AG09309 (cell line): ENCODE measurements around the gene APOO.

Experiments
- DNase-seq: peaks from one replicate; pipeline ENCODE4 v3.0.0-alpha.2; 2010; ENCODE audit warnings: low read depth
- H3K4me3 ChIP-seq: 2 replicates; pipeline ENCODE4 v1.5.1; 2011; ENCODE audit warnings: mild to moderate bottlenecking, low read depth, low read length, moderate library complexity; ENCODE audit not compliant: control insufficient read depth
- TF ChIP-seq, protein P1 (sequence below): IDR thresholded peaks from 2 replicates; pipeline ENCODE4 v1.5.1; 2011; ENCODE audit warnings: mild to moderate bottlenecking, low read depth, low read length, inconsistent platforms; ENCODE audit not compliant: insufficient read depth, control insufficient read depth; ENCODE audit errors: missing control alignments

Gene APOO

DNA sequence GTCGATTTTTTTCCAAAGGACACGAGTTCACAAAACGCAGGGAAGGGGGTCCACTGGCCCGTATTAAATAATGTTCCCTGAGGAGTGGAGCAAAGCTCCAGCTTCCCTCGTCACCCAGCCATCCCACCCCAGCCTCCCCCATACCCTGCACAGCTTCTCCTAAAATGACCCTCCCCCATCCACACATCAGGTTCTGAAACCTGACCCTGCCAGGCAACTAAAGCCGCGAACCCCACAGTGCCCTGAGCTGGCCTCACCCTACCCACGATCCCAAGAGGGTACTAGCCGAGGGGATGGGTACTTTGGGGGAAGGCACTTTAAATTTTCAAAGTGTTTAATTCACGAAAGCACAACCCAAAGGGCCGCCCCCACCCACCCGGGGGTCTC lies 634 bp downstream of the APOO start:
- peak overlapping the region; percentile 62 for H3K4me3 ChIP-seq
- no peak for DNase-seq
- TF ChIP-seq, protein P1, sequence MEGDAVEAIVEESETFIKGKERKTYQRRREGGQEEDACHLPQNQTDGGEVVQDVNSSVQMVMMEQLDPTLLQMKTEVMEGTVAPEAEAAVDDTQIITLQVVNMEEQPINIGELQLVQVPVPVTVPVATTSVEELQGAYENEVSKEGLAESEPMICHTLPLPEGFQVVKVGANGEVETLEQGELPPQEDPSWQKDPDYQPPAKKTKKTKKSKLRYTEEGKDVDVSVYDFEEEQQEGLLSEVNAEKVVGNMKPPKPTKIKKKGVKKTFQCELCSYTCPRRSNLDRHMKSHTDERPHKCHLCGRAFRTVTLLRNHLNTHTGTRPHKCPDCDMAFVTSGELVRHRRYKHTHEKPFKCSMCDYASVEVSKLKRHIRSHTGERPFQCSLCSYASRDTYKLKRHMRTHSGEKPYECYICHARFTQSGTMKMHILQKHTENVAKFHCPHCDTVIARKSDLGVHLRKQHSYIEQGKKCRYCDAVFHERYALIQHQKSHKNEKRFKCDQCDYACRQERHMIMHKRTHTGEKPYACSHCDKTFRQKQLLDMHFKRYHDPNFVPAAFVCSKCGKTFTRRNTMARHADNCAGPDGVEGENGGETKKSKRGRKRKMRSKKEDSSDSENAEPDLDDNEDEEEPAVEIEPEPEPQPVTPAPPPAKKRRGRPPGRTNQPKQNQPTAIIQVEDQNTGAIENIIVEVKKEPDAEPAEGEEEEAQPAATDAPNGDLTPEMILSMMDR, result no peak

DNA sequence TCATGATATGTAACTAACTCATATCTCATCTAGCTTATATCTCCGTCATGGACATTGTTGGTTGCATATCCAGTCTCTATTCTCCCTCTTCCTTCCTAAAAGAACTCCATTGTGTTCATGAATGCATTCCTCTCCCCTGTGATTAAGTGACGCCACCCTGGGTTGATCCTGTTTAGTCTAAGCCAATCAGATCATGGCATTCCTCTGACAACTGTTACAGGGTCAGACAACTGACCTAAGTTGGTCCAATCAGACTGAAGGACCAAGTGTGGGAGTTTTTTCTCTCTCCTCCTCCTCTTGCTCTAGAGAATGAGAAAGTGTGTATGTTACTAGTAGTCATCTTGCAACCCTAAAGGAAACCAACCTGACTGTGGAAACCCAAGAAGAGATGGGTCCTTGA lies 3.6 kb downstream of the APOO start:
- DNase-seq, result no peak
- no peak overlapping the region for H3K4me3 ChIP-seq
- TF ChIP-seq, protein P1, result no peak

DNA sequence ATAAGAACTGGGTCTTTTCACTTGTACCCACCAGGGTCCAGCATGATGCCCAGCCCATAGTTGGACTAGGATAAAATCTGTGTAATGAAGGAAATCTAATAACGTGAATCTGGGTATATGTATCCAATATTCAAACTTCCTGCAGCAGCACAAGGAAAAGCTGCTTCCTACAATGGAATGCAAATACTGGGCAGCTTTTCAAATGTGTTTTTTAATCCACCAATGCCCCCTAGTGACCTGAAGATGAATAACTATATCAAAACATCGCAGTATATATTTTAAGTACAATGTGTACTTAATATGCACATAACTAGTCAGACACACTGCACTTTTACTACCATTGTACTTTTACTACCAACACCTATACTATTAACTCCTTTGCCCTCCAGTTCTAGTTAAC lies 5.3 kb downstream of the APOO start:
- DNase-seq, result no peak
- H3K4me3 ChIP-seq, result no peak overlapping the region
- TF ChIP-seq, protein P1, result peak; percentile 42

DNA sequence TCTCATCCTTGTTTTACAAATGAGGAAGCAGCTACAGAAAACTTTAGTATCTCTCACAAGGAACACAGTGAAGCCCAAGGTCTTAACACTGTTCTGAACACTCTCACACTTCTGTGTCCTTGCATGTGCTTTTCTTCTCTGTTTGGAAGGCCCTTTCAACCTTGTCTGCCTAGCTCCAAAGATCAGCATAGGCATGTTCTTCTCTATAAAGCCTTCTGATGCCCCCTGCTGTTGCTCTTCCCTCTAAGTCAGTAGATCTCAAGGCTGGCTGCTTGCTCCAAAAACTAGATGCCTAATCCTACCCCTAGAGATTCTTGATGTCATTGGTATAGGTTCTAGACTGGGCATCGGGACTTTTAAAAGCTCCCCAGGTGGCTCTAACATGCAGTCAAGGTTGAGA lies 5.9 kb downstream of the APOO start:
- DNase-seq, result no peak
- H3K4me3 ChIP-seq, result no peak overlapping the region
- TF ChIP-seq, protein P1, result peak; percentile 60

DNA sequence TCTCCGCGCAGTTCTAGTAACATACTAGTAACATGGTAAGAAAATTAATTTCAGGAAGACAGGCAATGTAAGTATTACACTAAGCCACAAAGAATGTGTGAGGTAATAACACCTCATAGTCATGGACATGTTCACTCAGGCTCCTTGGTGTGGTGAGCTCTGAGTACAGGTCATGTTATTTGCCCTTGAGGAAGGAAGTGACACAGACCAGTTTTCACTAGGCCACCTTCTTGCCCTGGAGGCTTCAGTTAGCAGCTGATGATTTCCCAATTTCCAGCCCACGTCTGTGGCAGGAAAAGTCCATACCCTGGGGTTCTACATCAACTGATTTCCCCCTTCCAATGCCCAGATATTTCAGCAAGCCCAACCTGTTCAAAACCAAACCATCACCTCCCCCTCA lies 6.7 kb downstream of the APOO start:
- TF ChIP-seq, protein P1, result no peak
- no peak for DNase-seq
- no peak overlapping the region for H3K4me3 ChIP-seq

DNA sequence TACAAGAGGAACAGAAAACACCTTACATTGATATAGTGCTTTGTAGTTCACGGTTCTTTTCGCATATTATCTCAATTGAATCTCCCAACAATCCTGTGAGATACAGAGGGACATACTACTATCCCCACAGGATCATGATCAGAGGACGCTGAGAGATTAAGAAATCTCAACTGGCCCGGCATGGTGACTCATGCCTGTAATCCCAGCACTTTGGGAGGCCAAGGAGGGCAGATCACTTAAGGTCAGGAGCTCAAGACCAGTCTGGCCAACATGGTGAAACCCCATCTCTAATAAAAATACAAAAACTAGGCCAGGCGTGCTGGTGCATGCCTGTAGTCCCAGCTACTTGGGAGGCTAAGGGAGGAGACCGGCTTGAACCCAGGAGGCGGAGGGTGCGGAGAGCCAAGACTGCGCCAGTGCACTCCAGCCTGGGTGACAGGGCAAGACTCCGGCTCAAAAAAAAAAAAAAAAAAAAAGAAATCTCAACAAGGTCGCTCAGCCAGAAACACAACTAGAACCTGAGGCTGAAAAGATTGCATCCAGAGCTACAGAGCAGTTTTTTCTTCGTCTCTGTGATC lies 7.4 kb downstream of the APOO start:
- TF ChIP-seq, protein P1, result no peak
- no peak for DNase-seq
- no peak overlapping the region for H3K4me3 ChIP-seq
